SK-N-MC (cell line): ENCODE results near the gene TRIM50.

ENCODE experiments used
- EZH2 ChIP-seq: fragments of 200-600 bp; sonication (generic); IDR thresholded peaks from one replicate; pipeline ENCODE4 v1.6.1; 2017; ENCODE audit warnings: antibody characterized with exemption
- POLR2AphosphoS5 ChIP-seq: IDR thresholded peaks from 2 replicates; pipeline ENCODE4 v1.6.1; 2012; ENCODE audit warnings: mild to moderate bottlenecking, low read depth, low read length, borderline replicate concordance

- TF ChIP-seq EZH2 = no peak
- no peak for TF ChIP-seq POLR2AphosphoS5
Measured at GRCh38 chr7:73304071-73304470, 23.8 kb downstream of the TRIM50 start.
